Right lobe of liver (tissue), 4 donors: Measurements from ENCODE around the gene ZDHHC21.

Experiments
- CTCF ChIP-seq, 4 donors: fragments of 200-600 bp in 3 of 4; fragments of 450-650 bp in 1 of 4; IDR thresholded peaks; one replicate each; pipeline versions ENCODE4 v1.5.1 to v1.8.0; 2016 to 2022; ENCODE audit warnings: antibody characterized with exemption in 4 of 4, mild to moderate bottlenecking in 2 of 4
- POLR2A ChIP-seq: fragments of 450-650 bp; IDR thresholded peaks from one replicate; pipeline ENCODE4 v1.6.1; 2017; ENCODE audit warnings: antibody characterized with exemption, mild to moderate bottlenecking
- donor health status: DM: no; HTN: no; CAD: no.
- donor health status: DM: no; HTN: no; CAD: no.
- donor health status: DM: no; HTN: yes; CAD: no.

GRCh38 chr9:14565352-14566016, 127.7 kb downstream of the ZDHHC21 start:
- no peak for TF ChIP-seq CTCF (IDR thresholded peaks at IDR 0.05)
- no peak for TF ChIP-seq POLR2A
